T-helper 2 cell treated with Interferon-gamma antibody and Interleukin-4, amounts not matched to agents 5 μg/mL and 100 μg/mL, for 36 hours (primary cell): ENCODE data around the gene NMRAL1.

Source experiments
- DNase-seq: peaks from one replicate; pipeline ENCODE4 v3.0.0; 2021; ENCODE audit warnings: low spot score
- H3K27ac Mint-ChIP-seq: one replicate; pipeline ENCODE4 v1.8.0; 2021; ENCODE audit warnings: mild to moderate bottlenecking, mixed read lengths
- H3K27me3 Mint-ChIP-seq: one replicate; pipeline ENCODE4 v1.8.0; 2021; ENCODE audit warnings: low read depth, mixed read lengths
- H3K36me3 Mint-ChIP-seq: one replicate; pipeline ENCODE4 v1.8.0; 2021; ENCODE audit warnings: low read depth, mixed read lengths
- H3K4me1 Mint-ChIP-seq: one replicate; pipeline ENCODE4 v1.8.0; 2021; ENCODE audit warnings: low read depth, mixed read lengths
- H3K4me3 Mint-ChIP-seq: one replicate; pipeline ENCODE4 v1.8.0; 2022; ENCODE audit warnings: mild to moderate bottlenecking, moderate library complexity, mixed read lengths
- H3K9me3 Mint-ChIP-seq: one replicate; pipeline ENCODE4 v1.8.0; 2021; ENCODE audit warnings: mixed read lengths

NMRAL1 gene

GRCh38 chr16:4415538-4416199 lies 58.8 kb downstream of the NMRAL1 start:
- DNase-seq: peak; percentile 60
- H3K4me3 Mint-ChIP-seq: peak overlapping the region; percentile 87
- peaks cover 2% of the 10 kb centered on the region for H3K27me3 Mint-ChIP-seq
- no peaks in the 10 kb centered on the region for H3K9me3 Mint-ChIP-seq
- peaks cover 32% of the 10 kb centered on the region for H3K36me3 Mint-ChIP-seq
- peaks cover 28% of the 10 kb centered on the region for H3K4me1 Mint-ChIP-seq
- H3K27ac Mint-ChIP-seq: peak overlapping the region; percentile 94

GRCh38 chr16:4414187-4414917 lies 60.1 kb downstream of the NMRAL1 start:
- Mint-ChIP-seq H3K27ac (peak overlapping the region; percentile 94), H3K27me3 (no peaks in the 10 kb centered on the region), H3K9me3 (no peaks in the 10 kb centered on the region), H3K4me3 (peak overlapping the region; percentile 87), H3K4me1 (peaks cover 34% of the 10 kb centered on the region), H3K36me3 (peaks cover 38% of the 10 kb centered on the region)
- DNase-seq: peak; percentile 76

- peaks cover 34% of the 10 kb centered on the region for H3K4me1 Mint-ChIP-seq
- DNase-seq: no peak
- no peak overlapping the region for H3K4me3 Mint-ChIP-seq
- no peaks in the 10 kb centered on the region for H3K27me3 Mint-ChIP-seq
- no peaks in the 10 kb centered on the region for H3K9me3 Mint-ChIP-seq
- peaks cover 41% of the 10 kb centered on the region for H3K36me3 Mint-ChIP-seq
- H3K27ac Mint-ChIP-seq: no peak overlapping the region
Measured at GRCh38 chr16:4412854-4413253, 61.6 kb downstream of the NMRAL1 start.

- Mint-ChIP-seq H3K36me3 (peaks cover 41% of the 10 kb centered on the region), H3K4me3 (peak overlapping the region; percentile 6), H3K27me3 (no peaks in the 10 kb centered on the region)
Measured at GRCh38 chr16:4412159-4412558, 62.3 kb downstream of the NMRAL1 start.

More at GRCh38 chr16:4412159-4412558, 62.3 kb downstream of the NMRAL1 start:
- no peak for DNase-seq
- peaks cover 32% of the 10 kb centered on the region for H3K4me1 Mint-ChIP-seq
- H3K9me3 Mint-ChIP-seq: no peaks in the 10 kb centered on the region
- H3K27ac Mint-ChIP-seq: no peak overlapping the region
